Endothelial cell of umbilical vein (primary cell): ENCODE data around the gene MARK4.

ENCODE experiments used
- POLR2A ChIP-seq: IDR thresholded peaks from 2 replicates; pipeline ENCODE4 v1.6.1; 2012; ENCODE audit warnings: low read depth, mild to moderate bottlenecking, control low read depth, low read length
- TF ChIP-seq, protein P1 (sequence below), 2 donors: IDR thresholded peaks; 1 replicate in 1 of 2; 2 replicates in 1 of 2; pipeline ENCODE4 v1.5.1; 2011; ENCODE audit warnings: low read length in 2 of 2, mild to moderate bottlenecking in 2 of 2, moderate library complexity in 2 of 2, control low read depth in 1 of 2, inconsistent platforms in 1 of 2, low read depth in 1 of 2; ENCODE audit not compliant: insufficient read depth in 1 of 2; ENCODE audit errors: extremely low read depth in 1 of 2

DNA sequence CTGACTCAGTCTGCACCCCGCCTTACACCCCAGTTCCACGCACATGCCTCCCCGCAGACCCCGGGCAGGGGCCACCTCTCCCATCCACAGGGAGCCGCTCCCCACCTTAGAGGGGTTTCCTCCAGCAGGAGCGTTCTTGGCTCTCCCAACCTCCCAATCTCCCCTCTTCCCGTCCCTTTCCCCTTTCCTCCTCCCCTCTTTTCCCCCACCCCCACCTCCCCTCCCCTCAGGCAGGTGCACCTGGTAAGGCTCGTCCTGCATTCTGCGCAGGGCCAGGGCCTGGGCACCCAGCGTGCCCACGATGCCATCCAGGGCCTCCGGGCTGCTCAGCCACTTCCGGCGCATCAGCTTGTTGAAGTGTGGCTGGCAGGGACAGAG is 33.1 kb upstream of the MARK4 start:
- TF ChIP-seq, protein P1, sequence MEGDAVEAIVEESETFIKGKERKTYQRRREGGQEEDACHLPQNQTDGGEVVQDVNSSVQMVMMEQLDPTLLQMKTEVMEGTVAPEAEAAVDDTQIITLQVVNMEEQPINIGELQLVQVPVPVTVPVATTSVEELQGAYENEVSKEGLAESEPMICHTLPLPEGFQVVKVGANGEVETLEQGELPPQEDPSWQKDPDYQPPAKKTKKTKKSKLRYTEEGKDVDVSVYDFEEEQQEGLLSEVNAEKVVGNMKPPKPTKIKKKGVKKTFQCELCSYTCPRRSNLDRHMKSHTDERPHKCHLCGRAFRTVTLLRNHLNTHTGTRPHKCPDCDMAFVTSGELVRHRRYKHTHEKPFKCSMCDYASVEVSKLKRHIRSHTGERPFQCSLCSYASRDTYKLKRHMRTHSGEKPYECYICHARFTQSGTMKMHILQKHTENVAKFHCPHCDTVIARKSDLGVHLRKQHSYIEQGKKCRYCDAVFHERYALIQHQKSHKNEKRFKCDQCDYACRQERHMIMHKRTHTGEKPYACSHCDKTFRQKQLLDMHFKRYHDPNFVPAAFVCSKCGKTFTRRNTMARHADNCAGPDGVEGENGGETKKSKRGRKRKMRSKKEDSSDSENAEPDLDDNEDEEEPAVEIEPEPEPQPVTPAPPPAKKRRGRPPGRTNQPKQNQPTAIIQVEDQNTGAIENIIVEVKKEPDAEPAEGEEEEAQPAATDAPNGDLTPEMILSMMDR (IDR thresholded peaks at IDR 0.05; ENCODE audit: extremely low read depth in 1 of 2, insufficient read depth in 1 of 2, low read depth in 1 of 2, low read length in 2 of 2) = no peak
- no peak for TF ChIP-seq POLR2A
